Chondrocyte (in vitro differentiated cells): Measurements from ENCODE around the gene PRKAR2B. TPM values are rescaled to one million over a fixed set of nuclear protein-coding genes. Genes with fewer than 3 reads are reported as not detected.

Source experiments
- DNase-seq: peaks from one replicate; pipeline ENCODE4 v3.0.0; 2021; ENCODE audit warnings: mixed read lengths, low spot score
- H3K27ac Mint-ChIP-seq: one replicate; pipeline ENCODE4 v1.8.0; 2021; ENCODE audit warnings: mild to moderate bottlenecking, moderate library complexity, mixed read lengths; ENCODE audit not compliant: unreplicated experiment
- H3K27me3 Mint-ChIP-seq: 2 replicates; pipeline ENCODE4 v1.8.0; 2021; ENCODE audit warnings: low read depth, mixed read lengths
- H3K36me3 Mint-ChIP-seq: 2 replicates; pipeline ENCODE4 v1.8.0; 2021; ENCODE audit warnings: low read depth, mixed read lengths
- H3K4me1 Mint-ChIP-seq: 2 replicates; pipeline ENCODE4 v1.8.0; 2021; ENCODE audit warnings: low read depth, mild to moderate bottlenecking, mixed read lengths
- H3K4me3 Mint-ChIP-seq: one replicate; pipeline ENCODE4 v1.8.0; 2021; ENCODE audit warnings: mild to moderate bottlenecking, moderate library complexity, mixed read lengths; ENCODE audit not compliant: unreplicated experiment
- H3K9me3 Mint-ChIP-seq: 2 replicates; pipeline ENCODE4 v1.8.0; 2021; ENCODE audit warnings: low read depth, mixed read lengths
- CTCF ChIP-seq: fragments of 200-600 bp; sonication (generic); IDR thresholded peaks from 2 replicates; pipeline ENCODE4 v1.5.0; 2021; ENCODE audit warnings: antibody characterized with exemption, mild to moderate bottlenecking, moderate library complexity
- total RNA-seq: library from RNA; stranded (reverse); gene quantifications from 3 replicates; pipeline ENCODE4 v1.2.1, GENCODE V29; 2021

Gene PRKAR2B
- total RNA-seq, 1 donor from 2014 or later: 0.87 TPM

- Mint-ChIP-seq H3K9me3 (peaks cover 26% of the 10 kb centered on the region), H3K4me3 (no peak overlapping the region), H3K4me1 (peaks cover 3% of the 10 kb centered on the region), H3K36me3 (no peaks in the 10 kb centered on the region), H3K27me3 (no peaks in the 10 kb centered on the region), H3K27ac (no peak overlapping the region)
- DNase-seq: no peak
- TF ChIP-seq CTCF: no peak
Measured at GRCh38 chr7:107100824-107101223, 56.3 kb downstream of the PRKAR2B start.

- no peak for DNase-seq
- Mint-ChIP-seq H3K4me3 (no peak overlapping the region), H3K27me3 (no peaks in the 10 kb centered on the region), H3K4me1 (peaks cover 3% of the 10 kb centered on the region), H3K9me3 (peaks cover 19% of the 10 kb centered on the region), H3K27ac (no peak overlapping the region), H3K36me3 (no peaks in the 10 kb centered on the region)
- no peak for TF ChIP-seq CTCF
Measured at GRCh38 chr7:107103369-107103768, 58.9 kb downstream of the PRKAR2B start.

GRCh38 chr7:107104801-107105200 is 60.3 kb downstream of the PRKAR2B start:
- no peaks in the 10 kb centered on the region for H3K27me3 Mint-ChIP-seq
- peaks cover 3% of the 10 kb centered on the region for H3K4me1 Mint-ChIP-seq
- H3K9me3 Mint-ChIP-seq: peaks cover 11% of the 10 kb centered on the region
- H3K27ac Mint-ChIP-seq: no peak overlapping the region
- H3K4me3 Mint-ChIP-seq: no peak overlapping the region
- no peaks in the 10 kb centered on the region for H3K36me3 Mint-ChIP-seq
- TF ChIP-seq CTCF: no peak
- no peak for DNase-seq

- no peaks in the 10 kb centered on the region for H3K27me3 Mint-ChIP-seq
- no peak overlapping the region for H3K4me3 Mint-ChIP-seq
- no peaks in the 10 kb centered on the region for H3K36me3 Mint-ChIP-seq
- DNase-seq: no peak
- H3K9me3 Mint-ChIP-seq: peaks cover 2% of the 10 kb centered on the region
- H3K27ac Mint-ChIP-seq: no peak overlapping the region
- no peak for TF ChIP-seq CTCF
- H3K4me1 Mint-ChIP-seq: peaks cover 3% of the 10 kb centered on the region
Measured at GRCh38 chr7:107105591-107106245, 61.2 kb downstream of the PRKAR2B start.

- no peak overlapping the region for H3K4me3 Mint-ChIP-seq
- TF ChIP-seq CTCF: no peak
- no peak for DNase-seq
- no peak overlapping the region for H3K27ac Mint-ChIP-seq
- no peaks in the 10 kb centered on the region for H3K36me3 Mint-ChIP-seq
- no peaks in the 10 kb centered on the region for H3K4me1 Mint-ChIP-seq
- H3K9me3 Mint-ChIP-seq: no peaks in the 10 kb centered on the region
- no peaks in the 10 kb centered on the region for H3K27me3 Mint-ChIP-seq
Measured at GRCh38 chr7:107108793-107109371, 64.4 kb downstream of the PRKAR2B start.
